HG03342 (cell line): ENCODE results near the gene SPTBN5.

Experiments used
- ATAC-seq: cut with Tn5 transposase; IDR thresholded peaks from one replicate; pipeline ENCODE4 v1.9.1; 2021; ENCODE audit warnings: mild to moderate bottlenecking, moderate library complexity; ENCODE audit not compliant: unreplicated experiment

SPTBN5 gene

GRCh38 chr15:41868321-41868720, 25.5 kb downstream of the SPTBN5 start:
- ATAC-seq, result no peak

- no peak for ATAC-seq
These were observed 26.8 kb downstream of the SPTBN5 start for GRCh38 chr15:41866872-41867579.

GRCh38 chr15:41866263-41866703, 27.6 kb downstream of the SPTBN5 start:
- ATAC-seq, result no peak

GRCh38 chr15:41865490-41866055, 28.3 kb downstream of the SPTBN5 start:
- no peak for ATAC-seq

- no peak for ATAC-seq
These were observed 31.2 kb downstream of the SPTBN5 start for GRCh38 chr15:41862515-41863116.

GRCh38 chr15:41861736-41862356, 32.0 kb downstream of the SPTBN5 start:
- ATAC-seq, result no peak

GRCh38 chr15:41860049-41860828, 33.6 kb downstream of the SPTBN5 start:
- no peak for ATAC-seq

GRCh38 chr15:41858756-41859155, 35.1 kb downstream of the SPTBN5 start:
- ATAC-seq, result no peak

- no peak for ATAC-seq
These were observed 36.5 kb downstream of the SPTBN5 start for GRCh38 chr15:41857316-41857715.

GRCh38 chr15:41856716-41857115, 37.1 kb downstream of the SPTBN5 start:
- no peak for ATAC-seq

GRCh38 chr15:41856262-41856661, 37.6 kb downstream of the SPTBN5 start:
- no peak for ATAC-seq

GRCh38 chr15:41855261-41855961, 38.4 kb downstream of the SPTBN5 start:
- ATAC-seq, result no peak

- no peak for ATAC-seq
These were observed 39.4 kb downstream of the SPTBN5 start for GRCh38 chr15:41854443-41854842.

GRCh38 chr15:41853831-41854230, 40.0 kb downstream of the SPTBN5 start:
- no peak for ATAC-seq

GRCh38 chr15:41852736-41853590, 40.9 kb downstream of the SPTBN5 start:
- no peak for ATAC-seq

GRCh38 chr15:41851755-41852370, 42.0 kb downstream of the SPTBN5 start:
- no peak for ATAC-seq

- no peak for ATAC-seq
These were observed 42.7 kb downstream of the SPTBN5 start for GRCh38 chr15:41851167-41851523.

- ATAC-seq, result no peak
These were observed 43.2 kb downstream of the SPTBN5 start for GRCh38 chr15:41850482-41851166.

GRCh38 chr15:41849861-41850260, 44.0 kb downstream of the SPTBN5 start:
- no peak for ATAC-seq
